ENCODE measurements around the gene CSF2. TPM values are rescaled to one million over a fixed set of nuclear protein-coding genes. Genes with fewer than 3 reads are reported as not detected.
A peak's percentile ranks its signal among the peaks of the same experiment; 100 is the strongest.

The CSF2 gene
- total and polyA plus RNA-seq, 2 of the 13 experiments (the other 11 are each of a cell fraction or from before 2014, with no cell fraction given): not detected

DNA sequence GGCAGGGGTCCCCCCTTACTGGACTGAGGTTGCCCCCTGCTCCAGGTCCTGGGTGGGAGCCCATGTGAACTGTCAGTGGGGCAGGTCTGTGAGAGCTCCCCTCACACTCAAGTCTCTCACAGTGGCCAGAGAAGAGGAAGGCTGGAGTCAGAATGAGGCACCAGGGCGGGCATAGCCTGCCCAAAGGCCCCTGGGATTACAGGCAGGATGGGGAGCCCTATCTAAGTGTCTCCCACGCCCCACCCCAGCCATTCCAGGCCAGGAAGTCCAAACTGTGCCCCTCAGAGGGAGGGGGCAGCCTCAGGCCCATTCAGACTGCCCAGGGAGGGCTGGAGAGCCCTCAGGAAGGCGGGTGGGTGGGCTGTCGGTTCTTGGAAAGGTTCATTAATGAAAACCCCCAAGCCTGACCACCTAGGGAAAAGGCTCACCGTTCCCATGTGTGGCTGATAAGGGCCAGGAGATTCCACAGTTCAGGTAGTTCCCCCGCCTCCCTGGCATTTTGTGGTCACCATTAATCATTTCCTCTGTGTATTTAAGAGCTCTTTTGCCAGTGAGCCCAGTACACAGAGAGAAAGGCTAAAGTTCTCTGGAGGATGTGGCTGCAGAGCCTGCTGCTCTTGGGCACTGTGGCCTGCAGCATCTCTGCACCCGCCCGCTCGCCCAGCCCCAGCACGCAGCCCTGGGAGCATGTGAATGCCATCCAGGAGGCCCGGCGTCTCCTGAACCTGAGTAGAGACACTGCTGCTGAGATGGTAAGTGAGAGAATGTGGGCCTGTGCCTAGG lies at the start of gene CSF2 (continued):
- TF ChIP-seq, protein P1, sequence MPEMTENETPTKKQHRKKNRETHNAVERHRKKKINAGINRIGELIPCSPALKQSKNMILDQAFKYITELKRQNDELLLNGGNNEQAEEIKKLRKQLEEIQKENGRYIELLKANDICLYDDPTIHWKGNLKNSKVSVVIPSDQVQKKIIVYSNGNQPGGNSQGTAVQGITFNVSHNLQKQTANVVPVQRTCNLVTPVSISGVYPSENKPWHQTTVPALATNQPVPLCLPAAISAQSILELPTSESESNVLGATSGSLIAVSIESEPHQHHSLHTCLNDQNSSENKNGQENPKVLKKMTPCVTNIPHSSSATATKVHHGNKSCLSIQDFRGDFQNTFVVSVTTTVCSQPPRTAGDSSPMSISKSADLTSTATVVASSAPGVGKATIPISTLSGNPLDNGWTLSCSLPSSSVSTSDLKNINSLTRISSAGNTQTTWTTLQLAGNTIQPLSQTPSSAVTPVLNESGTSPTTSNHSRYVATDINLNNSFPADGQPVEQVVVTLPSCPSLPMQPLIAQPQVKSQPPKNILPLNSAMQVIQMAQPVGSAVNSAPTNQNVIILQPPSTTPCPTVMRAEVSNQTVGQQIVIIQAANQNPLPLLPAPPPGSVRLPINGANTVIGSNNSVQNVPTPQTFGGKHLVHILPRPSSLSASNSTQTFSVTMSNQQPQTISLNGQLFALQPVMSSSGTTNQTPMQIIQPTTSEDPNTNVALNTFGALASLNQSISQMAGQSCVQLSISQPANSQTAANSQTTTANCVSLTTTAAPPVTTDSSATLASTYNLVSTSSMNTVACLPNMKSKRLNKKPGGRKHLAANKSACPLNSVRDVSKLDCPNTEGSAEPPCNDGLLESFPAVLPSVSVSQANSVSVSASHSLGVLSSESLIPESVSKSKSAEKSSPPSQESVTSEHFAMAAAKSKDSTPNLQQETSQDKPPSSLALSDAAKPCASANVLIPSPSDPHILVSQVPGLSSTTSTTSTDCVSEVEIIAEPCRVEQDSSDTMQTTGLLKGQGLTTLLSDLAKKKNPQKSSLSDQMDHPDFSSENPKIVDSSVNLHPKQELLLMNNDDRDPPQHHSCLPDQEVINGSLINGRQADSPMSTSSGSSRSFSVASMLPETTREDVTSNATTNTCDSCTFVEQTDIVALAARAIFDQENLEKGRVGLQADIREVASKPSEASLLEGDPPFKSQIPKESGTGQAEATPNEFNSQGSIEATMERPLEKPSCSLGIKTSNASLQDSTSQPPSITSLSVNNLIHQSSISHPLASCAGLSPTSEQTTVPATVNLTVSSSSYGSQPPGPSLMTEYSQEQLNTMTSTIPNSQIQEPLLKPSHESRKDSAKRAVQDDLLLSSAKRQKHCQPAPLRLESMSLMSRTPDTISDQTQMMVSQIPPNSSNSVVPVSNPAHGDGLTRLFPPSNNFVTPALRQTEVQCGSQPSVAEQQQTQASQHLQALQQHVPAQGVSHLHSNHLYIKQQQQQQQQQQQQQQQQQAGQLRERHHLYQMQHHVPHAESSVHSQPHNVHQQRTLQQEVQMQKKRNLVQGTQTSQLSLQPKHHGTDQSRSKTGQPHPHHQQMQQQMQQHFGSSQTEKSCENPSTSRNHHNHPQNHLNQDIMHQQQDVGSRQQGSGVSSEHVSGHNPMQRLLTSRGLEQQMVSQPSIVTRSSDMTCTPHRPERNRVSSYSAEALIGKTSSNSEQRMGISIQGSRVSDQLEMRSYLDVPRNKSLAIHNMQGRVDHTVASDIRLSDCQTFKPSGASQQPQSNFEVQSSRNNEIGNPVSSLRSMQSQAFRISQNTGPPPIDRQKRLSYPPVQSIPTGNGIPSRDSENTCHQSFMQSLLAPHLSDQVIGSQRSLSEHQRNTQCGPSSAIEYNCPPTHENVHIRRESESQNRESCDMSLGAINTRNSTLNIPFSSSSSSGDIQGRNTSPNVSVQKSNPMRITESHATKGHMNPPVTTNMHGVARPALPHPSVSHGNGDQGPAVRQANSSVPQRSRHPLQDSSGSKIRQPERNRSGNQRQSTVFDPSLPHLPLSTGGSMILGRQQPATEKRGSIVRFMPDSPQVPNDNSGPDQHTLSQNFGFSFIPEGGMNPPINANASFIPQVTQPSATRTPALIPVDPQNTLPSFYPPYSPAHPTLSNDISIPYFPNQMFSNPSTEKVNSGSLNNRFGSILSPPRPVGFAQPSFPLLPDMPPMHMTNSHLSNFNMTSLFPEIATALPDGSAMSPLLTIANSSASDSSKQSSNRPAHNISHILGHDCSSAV (CRISPR knock-in tag; IDR thresholded peaks at IDR 0.05; ENCODE audit: borderline replicate concordance): no peak
- TF ChIP-seq, protein P2, sequence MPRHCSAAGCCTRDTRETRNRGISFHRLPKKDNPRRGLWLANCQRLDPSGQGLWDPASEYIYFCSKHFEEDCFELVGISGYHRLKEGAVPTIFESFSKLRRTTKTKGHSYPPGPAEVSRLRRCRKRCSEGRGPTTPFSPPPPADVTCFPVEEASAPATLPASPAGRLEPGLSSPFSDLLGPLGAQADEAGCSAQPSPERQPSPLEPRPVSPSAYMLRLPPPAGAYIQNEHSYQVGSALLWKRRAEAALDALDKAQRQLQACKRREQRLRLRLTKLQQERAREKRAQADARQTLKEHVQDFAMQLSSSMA (CRISPR knock-in tag; IDR thresholded peaks at IDR 0.05): no peak
- TF ChIP-seq HMG20B (CRISPR knock-in tag; conservative IDR thresholded peaks at IDR 0.05): no peak
- TF ChIP-seq ZNF432 (CRISPR knock-in tag; IDR thresholded peaks at IDR 0.05; ENCODE audit: borderline replicate concordance): no peak
- no peak for TF ChIP-seq ZNF737 (CRISPR knock-in tag; IDR thresholded peaks at IDR 0.05; ENCODE audit: borderline replicate concordance)
- peak; percentile 46; the same call in 1 of the 2 replicates for TF ChIP-seq HNF4G (IDR thresholded peaks at IDR 0.05; ENCODE audit: borderline replicate concordance, low read depth, low read length)
- TF ChIP-seq HNF4G (CRISPR knock-in tag; IDR thresholded peaks at IDR 0.05; ENCODE audit: borderline replicate concordance, low read depth): no peak
- no peak for TF ChIP-seq ZNF83 (CRISPR knock-in tag; IDR thresholded peaks at IDR 0.05; ENCODE audit: borderline replicate concordance)
- TF ChIP-seq ZNF720 (CRISPR knock-in tag; IDR thresholded peaks at IDR 0.05): no peak
- TF ChIP-seq ZNF572 (CRISPR knock-in tag; IDR thresholded peaks at IDR 0.05): no peak
- TF ChIP-seq, protein P3, sequence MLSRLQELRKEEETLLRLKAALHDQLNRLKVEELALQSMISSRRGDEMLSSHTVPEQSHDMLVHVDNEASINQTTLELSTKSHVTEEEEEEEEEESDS (CRISPR knock-in tag; IDR thresholded peaks at IDR 0.05; ENCODE audit: borderline replicate concordance): no peak
- no peak for TF ChIP-seq ZNF672 (CRISPR knock-in tag; IDR thresholded peaks at IDR 0.05)
- no peak for TF ChIP-seq TRIM24 (CRISPR knock-in tag; IDR thresholded peaks at IDR 0.05)
- TF ChIP-seq RFXAP (CRISPR knock-in tag; IDR thresholded peaks at IDR 0.05; ENCODE audit: borderline replicate concordance): no peak
- no peak for TF ChIP-seq XRCC5 (optimal IDR thresholded peaks at IDR 0.05; ENCODE audit: low read length)
- TF ChIP-seq ZNF629 (CRISPR knock-in tag; conservative IDR thresholded peaks at IDR 0.05): peak; percentile 88
- TF ChIP-seq THYN1 (CRISPR knock-in tag; IDR thresholded peaks at IDR 0.05; ENCODE audit: borderline replicate concordance, low read depth): no peak
- TF ChIP-seq, protein P4, sequence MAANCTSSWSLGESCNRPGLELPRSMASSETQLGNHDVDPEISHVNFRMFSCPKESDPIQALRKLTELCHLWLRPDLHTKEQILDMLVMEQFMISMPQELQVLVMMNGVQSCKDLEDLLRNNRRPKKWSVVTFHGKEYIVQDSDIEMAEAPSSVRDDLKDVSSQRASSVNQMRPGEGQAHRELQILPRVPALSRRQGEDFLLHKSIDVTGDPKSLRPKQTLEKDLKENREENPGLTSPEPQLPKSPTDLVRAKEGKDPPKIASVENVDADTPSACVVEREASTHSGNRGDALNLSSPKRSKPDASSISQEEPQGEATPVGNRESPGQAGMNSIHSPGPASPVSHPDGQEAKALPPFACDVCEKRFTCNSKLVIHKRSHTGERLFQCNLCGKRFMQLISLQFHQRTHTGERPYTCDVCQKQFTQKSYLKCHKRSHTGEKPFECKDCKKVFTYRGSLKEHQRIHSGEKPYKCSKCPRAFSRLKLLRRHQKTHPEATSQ (CRISPR knock-in tag; IDR thresholded peaks at IDR 0.05; ENCODE audit: borderline replicate concordance): no peak
- TF ChIP-seq RNF2 (conservative IDR thresholded peaks at IDR 0.05; ENCODE audit: low read depth): no peak
- no peak for TF ChIP-seq KDM5B (CRISPR knock-in tag; IDR thresholded peaks at IDR 0.05; ENCODE audit: borderline replicate concordance)
